ENCODE data around the gene RPP25L. TPM values are rescaled to one million over a fixed set of nuclear protein-coding genes. Genes with fewer than 3 reads are reported as not detected.
"Not testable (repeated sequence)": the region's sequence is repeated elsewhere in the genome, so short reads cannot be mapped to it uniquely, and the experiment has no call there.

RPP25L gene
- polyA plus RNA-seq, 3 donors, result 22.6 to 33.6 (median 25.8) TPM

DNA sequence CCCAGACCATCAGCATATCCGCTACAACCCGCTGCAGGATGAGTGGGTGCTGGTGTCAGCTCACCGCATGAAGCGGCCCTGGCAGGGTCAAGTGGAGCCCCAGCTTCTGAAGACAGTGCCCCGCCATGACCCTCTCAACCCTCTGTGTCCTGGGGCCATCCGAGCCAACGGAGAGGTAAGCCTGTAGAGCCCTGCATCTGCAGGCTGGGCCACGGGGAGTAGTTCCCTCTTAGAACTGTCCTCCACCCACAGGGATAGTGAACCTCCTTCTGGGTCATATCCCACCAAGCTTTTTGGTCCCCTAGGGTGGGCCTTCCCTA, 35.1 kb upstream of the RPP25L start:
- no peak for DNase-seq (ENCODE audit: extremely low read depth in 1 of 11, low read depth in 9 of 11, low spot score in 4 of 11)

DNA sequence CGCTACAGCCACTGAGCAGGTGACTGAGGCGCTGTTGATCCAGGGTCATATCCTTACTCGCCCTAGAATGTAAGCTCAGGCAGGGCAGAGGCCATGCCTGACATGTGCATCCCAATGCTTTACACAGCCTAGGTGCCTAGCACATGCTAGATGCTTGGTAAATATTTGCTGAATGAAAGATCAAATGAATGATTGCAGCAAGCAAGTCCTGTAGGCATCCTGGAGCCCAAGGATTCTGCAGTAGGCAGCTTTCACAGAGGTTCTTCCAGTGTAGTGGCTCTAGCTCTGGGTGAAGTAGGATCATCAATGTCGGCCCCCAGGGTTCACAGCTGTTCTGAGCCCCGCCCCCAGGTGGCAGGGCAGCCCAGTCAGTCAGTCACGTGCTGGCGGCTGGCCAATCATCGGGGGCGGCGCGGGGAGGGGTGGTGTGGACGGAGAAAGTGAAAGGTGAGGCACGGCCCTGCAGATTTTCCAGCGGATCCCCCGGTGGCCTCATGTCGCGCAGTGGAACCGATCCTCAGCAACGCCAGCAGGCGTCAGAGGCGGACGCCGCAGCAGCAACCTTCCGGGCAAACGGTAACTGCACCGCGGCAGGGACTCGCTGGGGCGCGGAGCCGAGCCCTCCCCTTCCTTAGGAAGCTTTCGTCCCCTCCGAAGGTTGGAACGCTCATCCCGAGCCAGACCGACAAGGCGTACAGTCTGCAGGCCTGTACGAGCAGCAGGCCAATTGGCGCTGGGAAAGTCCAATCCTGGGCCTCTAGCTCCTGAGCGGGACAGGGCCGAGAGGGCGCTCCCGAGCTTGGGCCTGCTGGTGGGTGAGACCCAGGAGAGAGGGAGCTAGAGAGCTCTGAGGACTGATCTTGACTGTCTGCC, 34.5 kb upstream of the RPP25L start, which contains the start of gene GALT:
GALT (plus strand) TSS at position 465 of the 873 bp plus-strand sequence; CDS start at position 495, 30 bp downstream.
- peak; percentile 71 to 92 (median 85) for DNase-seq (ENCODE audit: extremely low read depth in 1 of 11, low read depth in 9 of 11, low spot score in 4 of 11)

DNA sequence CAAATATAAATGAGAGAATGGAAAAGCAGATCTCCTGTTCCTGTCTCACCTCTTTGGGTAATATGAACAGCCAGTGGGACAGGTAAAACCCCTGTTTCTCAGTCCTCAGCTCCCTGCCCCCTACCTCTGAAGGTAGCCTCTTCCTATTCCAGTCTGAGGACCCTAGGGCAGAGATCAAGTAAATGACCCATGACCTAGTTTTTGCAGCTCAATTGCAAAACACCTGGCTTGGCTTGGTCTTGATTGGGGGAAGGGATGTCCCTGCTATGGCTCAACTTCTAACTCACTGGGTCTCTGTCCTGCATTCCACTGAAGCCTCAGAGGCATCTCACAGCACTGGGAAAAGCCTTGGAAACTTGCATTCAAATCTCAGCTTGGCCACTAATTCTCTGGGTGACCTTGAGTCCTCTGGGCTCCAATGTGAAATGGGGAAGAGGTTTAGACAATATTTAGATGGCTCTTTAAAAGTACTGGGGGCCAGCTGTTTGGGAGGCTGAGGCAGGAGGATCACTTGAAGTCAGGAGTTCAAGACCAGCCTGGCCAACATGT, 32.9 kb upstream of the RPP25L start:
- no peak for DNase-seq (ENCODE audit: extremely low read depth in 1 of 11, low read depth in 9 of 11, low spot score in 4 of 11)

DNA sequence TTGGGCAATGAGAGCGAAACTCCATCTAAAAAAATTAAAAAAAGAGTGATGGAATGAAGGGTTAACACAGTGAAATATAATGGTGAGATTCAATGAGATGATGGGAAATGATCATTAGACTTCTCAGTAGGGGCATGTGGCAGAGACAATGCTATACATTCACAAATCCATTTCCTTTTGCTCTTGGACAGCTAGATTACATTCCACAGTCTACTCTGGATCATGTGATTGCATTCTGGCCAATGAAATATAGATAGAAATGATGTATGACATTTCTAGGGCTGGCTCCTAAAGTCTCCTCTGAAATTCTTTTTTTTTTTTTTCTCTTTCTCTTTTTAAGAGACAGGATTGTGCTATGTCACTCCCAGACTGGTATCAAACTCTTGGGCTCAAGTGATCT, 30.8 kb upstream of the RPP25L start:
- no peak for DNase-seq (ENCODE audit: extremely low read depth in 1 of 11, low read depth in 9 of 11, low spot score in 4 of 11)

DNA sequence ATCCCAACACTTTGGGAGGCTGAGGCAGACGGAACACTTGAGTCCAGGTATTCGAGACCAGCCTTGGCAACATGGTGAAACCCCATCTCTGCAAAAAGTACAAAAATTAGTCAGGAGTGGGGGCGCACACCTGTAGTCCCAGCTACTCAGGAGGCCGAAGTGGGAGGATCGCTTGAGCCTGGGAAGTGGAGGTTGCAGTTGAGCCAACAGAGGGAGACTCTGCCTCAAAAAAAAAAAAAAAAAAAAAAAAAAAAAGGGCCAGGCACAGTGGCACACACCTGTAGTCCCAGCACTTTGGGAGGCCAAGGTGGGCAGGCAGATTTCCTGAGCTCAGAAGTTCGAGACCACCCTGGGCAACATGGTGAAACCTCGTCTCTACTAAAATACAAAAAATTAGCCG, 27.4 kb upstream of the RPP25L start:
- not testable (repeated sequence) for DNase-seq (ENCODE audit: extremely low read depth in 1 of 11, low read depth in 9 of 11, low spot score in 4 of 11)

DNA sequence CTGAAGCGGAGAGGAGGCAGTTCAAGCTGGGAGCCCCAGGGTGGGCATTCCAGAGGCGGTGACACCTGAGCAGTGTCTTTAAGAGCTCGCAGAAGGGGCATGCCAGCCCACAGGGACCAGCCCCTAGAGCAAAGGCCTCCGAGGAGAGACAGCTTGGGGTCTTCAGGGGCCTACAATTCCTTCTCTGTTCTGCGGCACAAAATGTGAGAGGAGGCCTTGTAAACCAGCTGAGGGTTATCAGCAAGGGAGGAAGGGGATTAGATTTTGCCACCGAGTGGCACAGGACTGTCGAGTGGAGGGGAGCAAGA, 26.2 kb upstream of the RPP25L start:
- no peak for DNase-seq (ENCODE audit: extremely low read depth in 1 of 11, low read depth in 9 of 11, low spot score in 4 of 11)

DNA sequence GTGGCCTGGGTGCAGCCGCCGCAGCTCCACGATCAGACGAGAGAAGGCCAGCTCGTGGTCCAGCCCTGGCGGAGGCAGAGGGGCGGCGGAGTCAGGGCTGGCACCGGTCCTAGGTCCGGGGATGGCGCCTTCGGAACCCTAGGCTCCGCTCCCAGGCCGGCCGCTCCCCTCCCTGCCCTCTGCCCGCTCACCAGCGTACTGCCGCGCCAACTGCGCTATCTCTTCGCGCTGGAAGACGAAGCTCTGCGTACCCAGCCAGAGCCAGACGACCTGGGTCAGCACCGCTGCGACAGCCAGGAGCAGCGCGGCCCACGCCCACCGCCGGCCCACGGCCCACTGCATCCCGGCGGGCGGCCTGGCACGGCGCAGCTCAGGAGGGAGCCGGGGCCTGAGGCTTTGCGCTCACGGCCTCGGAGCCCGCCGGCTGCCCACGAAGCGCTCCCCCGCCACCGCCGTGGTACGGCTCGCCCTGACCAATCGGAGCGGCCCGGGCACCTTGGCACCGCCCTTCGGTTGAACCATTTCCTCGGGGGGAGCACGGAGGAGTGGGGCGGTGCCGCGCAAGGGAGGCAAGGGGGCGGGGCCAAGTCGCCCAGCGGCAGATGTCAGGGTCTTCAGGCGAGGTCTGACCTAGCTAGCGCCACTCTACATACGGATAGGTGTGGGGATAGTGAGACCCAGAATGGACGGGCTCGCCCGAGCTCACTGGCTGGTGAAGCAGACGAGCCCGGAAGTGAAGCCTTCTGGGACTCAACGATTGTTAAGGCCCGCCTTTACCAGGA, 25.6 kb upstream of the RPP25L start, which contains the start of gene SIGMAR1:
SIGMAR1 (minus strand) TSS at position 432 of the 782 bp plus-strand sequence; CDS start at position 342, 90 bp downstream.
- DNase-seq (ENCODE audit: extremely low read depth in 1 of 11, low read depth in 9 of 11, low spot score in 4 of 11), result peak; percentile 79 to 92 (median 89)

DNA sequence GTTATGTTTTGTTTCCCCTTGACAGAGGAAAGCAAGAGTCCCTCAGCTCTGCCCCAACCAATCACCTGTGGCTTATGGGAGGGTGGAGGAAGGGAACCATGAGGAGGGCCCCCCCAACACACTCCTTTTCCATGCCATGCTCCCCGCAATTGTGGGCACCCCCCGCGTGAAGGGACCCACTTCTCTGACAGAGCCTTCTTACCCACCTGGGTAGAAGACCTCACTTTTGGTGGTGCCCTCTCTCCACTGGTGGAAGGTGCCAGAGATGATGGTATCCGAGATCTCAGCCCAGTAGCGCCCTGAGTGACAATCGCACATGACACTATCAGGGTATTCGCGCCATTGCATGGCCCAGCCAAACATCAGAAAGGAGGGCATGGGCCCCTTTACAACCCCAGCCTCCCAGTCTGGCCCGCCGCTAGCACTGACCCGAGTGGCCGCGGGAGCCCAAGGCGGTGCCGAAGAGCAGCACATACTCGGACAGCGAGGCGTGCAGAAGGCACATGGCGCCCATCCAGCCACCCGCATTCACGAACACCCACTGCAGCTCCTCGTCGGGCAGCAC, 25.0 kb upstream of the RPP25L start:
- no peak for DNase-seq (ENCODE audit: extremely low read depth in 1 of 11, low read depth in 9 of 11, low spot score in 4 of 11)

DNA sequence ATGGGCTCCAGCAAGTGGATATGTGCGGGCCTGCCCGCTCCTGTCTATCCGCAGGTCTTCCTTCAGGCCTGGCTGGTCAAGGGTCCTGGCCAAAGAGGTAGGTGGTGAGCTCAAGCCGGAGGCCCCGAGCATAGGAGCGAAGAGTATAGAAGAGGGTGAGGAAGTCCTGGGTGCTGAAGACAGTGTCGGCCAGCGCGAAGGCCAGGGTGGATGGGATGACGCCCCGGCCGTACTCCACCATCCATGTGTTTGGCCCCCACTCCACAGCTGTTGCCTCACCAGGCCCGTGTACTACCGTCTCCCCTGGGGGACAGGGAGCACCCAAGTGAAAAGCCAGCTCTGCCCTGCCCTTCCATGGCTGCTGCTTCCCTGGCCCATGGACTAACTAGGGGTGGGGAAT, 23.7 kb upstream of the RPP25L start:
- no peak for DNase-seq (ENCODE audit: extremely low read depth in 1 of 11, low read depth in 9 of 11, low spot score in 4 of 11)

DNA sequence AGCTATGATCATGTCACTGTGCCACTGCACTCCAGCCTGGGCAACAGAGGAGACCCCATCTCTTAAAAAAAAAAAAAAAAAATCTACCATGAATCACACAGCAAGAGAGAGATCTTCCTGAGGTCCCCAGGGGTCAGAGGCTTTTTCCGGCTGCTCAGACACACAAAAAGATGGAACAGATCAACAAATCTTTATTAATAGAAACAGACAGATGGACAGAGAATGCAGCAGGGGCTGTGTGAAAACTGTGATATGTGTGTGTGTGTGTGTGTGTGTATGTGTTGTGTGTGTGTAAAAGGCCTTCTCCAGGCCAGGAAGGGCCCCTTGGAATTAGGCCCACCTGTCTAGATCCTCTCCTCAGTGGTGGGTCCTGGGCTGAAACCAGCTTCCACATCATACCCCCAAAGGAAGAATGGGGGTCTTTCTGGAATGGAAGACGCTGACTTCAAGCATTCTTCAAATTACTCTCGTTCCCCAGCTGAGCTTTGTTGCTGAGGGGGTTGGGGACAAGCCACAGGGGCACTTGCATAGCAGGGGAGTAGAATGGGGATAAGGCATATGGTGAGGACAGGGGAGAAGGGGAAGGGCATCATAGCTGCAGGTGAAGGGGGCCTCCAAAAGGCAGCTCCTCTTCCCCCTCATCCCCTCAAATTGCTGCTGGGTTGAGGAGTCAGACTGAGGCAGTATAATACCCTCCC, 22.8 kb upstream of the RPP25L start:
- DNase-seq (ENCODE audit: extremely low read depth in 1 of 11, low read depth in 9 of 11, low spot score in 4 of 11), result no peak

DNA sequence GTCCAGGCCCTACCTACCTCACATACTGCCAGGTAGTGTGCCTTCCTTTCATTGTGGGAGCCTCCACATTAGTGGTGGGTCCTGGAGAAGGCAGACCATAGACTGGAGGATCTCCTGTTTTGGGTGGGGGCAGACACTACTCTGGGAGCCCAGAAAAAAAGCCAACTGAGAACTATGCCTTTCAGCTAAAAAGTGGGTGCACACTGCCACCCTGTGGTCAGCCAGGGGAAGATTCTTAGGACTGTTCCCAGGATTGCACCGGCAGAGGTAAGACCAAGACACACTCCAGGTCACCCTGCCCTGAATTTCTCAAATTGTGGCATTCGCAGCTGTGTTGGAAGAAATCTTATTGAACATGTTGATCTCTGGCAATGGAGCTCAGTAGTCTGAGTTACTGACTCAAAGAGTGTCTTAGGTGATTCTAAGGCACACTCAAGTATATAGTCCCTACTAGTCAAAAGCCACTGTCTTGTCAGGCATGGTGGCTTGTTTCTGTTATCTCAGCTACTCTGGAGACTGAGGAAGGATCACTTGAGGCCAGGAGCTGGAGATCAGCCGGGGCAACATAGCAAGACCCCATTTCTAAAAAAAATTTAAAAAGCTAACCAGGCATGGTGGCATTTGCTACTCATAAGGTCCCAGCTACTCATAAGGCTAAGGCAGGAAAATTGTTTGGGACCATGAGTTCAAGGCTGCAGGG, 22.1 kb upstream of the RPP25L start:
- DNase-seq (ENCODE audit: extremely low read depth in 1 of 11, low read depth in 9 of 11, low spot score in 4 of 11), result no peak

DNA sequence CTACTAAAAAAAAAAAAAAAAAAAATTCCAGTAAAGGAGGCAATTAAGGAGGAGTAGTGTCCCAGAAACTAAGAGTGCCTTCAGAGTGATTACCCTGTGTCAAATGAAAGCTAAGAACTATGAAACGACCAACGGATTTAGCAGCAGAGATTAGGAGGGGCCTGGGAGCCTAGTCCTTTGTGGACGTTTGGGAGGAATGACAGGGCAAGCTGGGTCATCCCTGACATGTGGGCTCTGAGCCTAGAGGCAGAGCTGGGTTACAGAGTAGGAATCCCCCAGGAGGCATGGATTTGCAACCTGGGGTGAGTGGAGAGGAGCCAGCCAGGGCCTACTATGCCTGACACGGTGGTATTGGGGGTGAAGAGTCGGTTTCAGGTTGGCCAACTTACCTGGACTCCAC, 21.3 kb upstream of the RPP25L start:
- DNase-seq (ENCODE audit: extremely low read depth in 1 of 11, low read depth in 9 of 11, low spot score in 4 of 11), result no peak

DNA sequence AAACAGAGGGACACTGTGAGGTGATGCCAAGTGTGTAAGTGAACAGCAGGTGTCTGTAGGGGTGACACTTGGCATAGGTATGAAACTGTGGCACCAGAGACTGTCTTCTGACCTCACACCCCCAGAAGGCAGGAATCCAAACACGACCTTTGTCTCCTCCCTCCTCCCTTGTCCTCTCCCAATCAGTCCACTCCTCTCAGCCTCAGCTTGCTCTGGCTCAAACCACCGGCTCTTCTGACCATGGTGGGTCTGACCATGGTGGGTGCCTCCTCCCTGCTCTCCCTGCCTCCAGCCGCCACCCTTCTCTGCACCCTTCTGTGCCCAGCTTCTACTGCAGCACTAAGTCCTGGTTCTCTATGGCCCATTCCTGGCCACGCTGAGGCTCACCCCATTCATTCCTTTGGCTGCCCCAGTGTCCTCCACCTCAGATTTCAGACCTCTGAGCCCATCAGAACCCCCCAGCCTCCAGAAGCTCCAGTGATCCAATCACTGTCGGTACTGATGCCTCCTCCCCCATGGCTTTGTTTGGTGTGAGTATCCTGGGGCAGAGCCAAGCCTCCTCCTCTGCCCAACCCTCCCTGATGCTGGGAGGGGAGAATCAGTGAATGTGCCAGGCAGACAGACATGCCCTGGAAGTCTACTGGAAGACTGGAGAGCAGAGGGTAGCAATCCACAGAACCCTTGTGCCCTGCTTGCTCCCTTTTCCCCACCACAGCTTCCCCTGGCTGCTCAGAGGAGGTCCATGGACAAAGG, 18.7 kb upstream of the RPP25L start:
- DNase-seq (ENCODE audit: extremely low read depth in 1 of 11, low read depth in 9 of 11, low spot score in 4 of 11), result no peak

DNA sequence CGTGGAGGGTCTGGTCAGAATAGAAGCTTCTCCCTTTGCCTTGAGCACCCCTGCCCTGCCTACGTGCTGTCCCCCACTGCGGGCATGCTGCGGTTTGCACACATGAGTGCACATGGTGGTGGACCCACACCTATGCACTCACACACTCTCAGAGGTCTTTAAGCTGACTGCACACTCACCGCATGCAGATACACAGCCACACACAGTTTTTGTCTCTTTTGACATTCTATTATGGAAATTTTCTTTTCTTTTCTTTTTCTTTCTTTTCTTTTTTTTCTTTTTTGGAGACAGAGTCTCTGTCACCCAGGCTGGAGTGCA, 17.6 kb upstream of the RPP25L start:
- DNase-seq (ENCODE audit: extremely low read depth in 1 of 11, low read depth in 9 of 11, low spot score in 4 of 11), result no peak

DNA sequence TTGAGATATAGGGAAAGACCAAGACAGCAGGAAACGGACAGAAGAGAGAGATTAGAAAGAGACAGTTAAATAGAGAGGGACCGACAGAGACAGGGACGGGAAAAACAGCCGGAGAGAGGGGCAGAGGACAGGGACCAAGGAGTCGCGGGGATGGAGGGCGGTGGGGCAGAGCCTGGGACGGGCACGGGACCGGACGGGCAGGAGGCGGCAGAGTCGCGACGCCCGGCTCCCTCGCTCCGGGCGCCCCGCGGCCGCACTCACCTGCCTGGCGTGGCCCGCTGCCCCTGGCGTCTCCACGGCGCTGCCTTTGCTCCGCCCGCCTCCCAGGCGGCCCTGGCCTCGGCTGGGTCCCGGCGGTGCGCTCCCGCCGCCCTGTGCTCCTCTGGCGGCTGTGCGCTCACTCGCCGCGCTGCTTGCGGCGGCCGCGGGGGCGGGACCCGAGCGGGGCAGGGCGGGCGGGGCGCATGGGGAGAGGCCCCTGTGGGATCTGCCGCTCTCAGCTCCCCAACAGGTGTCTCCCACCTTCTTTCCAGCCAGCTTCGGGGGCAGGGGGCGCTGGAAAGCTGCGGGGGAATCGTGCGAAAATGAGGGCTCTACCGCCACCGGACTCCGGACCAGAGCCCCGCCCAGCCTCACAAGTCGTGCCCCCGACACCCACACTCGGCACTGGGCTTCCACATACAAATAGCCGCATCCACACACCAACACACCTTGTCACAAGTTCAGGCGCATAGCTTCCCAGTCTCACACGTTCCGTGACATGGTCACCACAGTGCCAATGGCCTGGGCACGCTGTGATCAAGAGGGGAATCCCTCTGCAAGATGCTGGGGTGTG, 17.0 kb upstream of the RPP25L start, which contains the start of gene ARID3C:
ARID3C (minus strand) TSS at position 411 of the 835 bp plus-strand sequence. CDS start 1,052 bp downstream, outside the sequence.
- no peak for DNase-seq (ENCODE audit: extremely low read depth in 1 of 11, low read depth in 9 of 11, low spot score in 4 of 11)

DNA sequence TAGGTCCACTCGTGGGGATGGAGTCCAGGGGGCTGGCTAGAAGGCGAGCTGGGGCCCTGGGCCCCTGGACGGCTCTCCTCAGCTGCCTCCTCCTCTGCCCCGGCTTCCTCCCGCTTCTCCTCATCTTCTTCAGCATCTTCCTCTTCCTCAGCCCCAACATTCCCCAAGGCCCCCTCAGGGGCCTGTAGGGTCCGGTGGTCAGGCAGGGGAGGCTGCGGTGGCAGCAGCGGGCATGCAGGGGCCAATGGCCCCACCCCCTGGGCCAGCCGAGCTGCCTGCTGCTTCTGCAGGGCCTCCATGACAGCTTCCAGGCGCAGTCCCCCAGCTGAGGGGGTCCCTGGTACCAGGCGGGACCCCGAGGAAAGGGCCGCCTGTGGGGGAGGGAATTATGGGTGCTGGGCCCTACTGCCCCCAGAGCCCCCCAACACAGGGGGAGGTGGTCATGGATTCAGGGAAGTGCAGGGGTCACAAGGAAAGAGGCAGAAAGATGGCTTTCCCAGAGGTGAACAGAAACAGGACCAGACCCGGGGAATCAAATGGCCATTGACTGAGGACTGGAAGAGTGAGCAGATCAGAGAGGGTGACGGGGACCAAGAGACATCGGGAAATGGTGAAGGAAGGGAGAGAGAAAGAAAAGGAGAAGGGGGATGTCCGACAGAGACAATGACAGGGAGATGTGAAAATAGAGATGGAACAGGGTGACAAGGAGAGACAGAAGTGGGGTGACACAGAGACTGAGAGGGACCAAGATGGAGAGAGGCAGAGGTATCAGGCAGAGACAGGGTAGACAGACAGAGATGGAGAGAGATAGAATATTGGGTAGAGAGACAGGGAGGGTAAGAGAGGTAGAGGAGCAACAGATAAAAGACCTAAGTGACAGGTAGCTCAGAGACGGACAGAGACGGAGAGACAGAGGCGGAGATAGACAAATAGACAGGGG, 16.1 kb upstream of the RPP25L start:
- DNase-seq (ENCODE audit: extremely low read depth in 1 of 11, low read depth in 9 of 11, low spot score in 4 of 11), result no peak

All from renal cortex interstitium (tissue), 11 donors.